Measurements from ENCODE around the gene RGPD8. TPM values are rescaled to one million over a fixed set of nuclear protein-coding genes. Genes with fewer than 3 reads are reported as not detected.

Gene RGPD8
- total RNA-seq, 1 experiment from 2014 or later: 8.3 TPM

- CTCF ChIA-PET: no interaction called here
- no peak for DNase-seq (ENCODE audit: low spot score)
- POLR2A ChIA-PET: no interaction called here
- Mint-ChIP-seq H3K4me3 (no peak overlapping the region), H3K4me1 (no peaks in the 10 kb centered on the region), H3K9me3 (no peaks in the 10 kb centered on the region), H3K36me3 (no peaks in the 10 kb centered on the region), H3K27me3 (ENCODE audit: low read depth) (peaks cover 3% of the 10 kb centered on the region), H3K27ac (no peak overlapping the region)
- no peak for ATAC-seq
- TF ChIP-seq, protein P1, sequence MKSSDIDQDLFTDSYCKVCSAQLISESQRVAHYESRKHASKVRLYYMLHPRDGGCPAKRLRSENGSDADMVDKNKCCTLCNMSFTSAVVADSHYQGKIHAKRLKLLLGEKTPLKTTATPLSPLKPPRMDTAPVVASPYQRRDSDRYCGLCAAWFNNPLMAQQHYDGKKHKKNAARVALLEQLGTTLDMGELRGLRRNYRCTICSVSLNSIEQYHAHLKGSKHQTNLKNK (CRISPR knock-in tag; IDR thresholded peaks at IDR 0.05): no peak
- TF ChIP-seq USF2 (CRISPR knock-in tag; IDR thresholded peaks at IDR 0.05) (no peak), ZNF121 (CRISPR knock-in tag; IDR thresholded peaks at IDR 0.05) (no peak), ATF3 (CRISPR knock-in tag; conservative IDR thresholded peaks at IDR 0.05) (no peak), AFF4 (CRISPR knock-in tag; IDR thresholded peaks at IDR 0.05; ENCODE audit: borderline replicate concordance) (no peak), ZNF317 (CRISPR knock-in tag; IDR thresholded peaks at IDR 0.05; ENCODE audit: borderline replicate concordance, low read depth) (no peak), ZNF416 (CRISPR knock-in tag; IDR thresholded peaks at IDR 0.05) (no peak), JUN (CRISPR knock-in tag; IDR thresholded peaks at IDR 0.05) (no peak), RORB (CRISPR knock-in tag; IDR thresholded peaks at IDR 0.05) (no peak), RELA (CRISPR knock-in tag; IDR thresholded peaks at IDR 0.05; ENCODE audit: borderline replicate concordance) (no peak), ATF1 (CRISPR knock-in tag; IDR thresholded peaks at IDR 0.05) (no peak), JAZF1 (CRISPR knock-in tag; IDR thresholded peaks at IDR 0.05) (no peak), FOXP1 (CRISPR knock-in tag; IDR thresholded peaks at IDR 0.05; ENCODE audit: borderline replicate concordance) (no peak), USF1 (CRISPR knock-in tag; IDR thresholded peaks at IDR 0.05) (no peak)
- TF ChIP-seq, protein P2, sequence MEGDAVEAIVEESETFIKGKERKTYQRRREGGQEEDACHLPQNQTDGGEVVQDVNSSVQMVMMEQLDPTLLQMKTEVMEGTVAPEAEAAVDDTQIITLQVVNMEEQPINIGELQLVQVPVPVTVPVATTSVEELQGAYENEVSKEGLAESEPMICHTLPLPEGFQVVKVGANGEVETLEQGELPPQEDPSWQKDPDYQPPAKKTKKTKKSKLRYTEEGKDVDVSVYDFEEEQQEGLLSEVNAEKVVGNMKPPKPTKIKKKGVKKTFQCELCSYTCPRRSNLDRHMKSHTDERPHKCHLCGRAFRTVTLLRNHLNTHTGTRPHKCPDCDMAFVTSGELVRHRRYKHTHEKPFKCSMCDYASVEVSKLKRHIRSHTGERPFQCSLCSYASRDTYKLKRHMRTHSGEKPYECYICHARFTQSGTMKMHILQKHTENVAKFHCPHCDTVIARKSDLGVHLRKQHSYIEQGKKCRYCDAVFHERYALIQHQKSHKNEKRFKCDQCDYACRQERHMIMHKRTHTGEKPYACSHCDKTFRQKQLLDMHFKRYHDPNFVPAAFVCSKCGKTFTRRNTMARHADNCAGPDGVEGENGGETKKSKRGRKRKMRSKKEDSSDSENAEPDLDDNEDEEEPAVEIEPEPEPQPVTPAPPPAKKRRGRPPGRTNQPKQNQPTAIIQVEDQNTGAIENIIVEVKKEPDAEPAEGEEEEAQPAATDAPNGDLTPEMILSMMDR (IDR thresholded peaks at IDR 0.05): no peak
- TF ChIP-seq, protein P3, sequence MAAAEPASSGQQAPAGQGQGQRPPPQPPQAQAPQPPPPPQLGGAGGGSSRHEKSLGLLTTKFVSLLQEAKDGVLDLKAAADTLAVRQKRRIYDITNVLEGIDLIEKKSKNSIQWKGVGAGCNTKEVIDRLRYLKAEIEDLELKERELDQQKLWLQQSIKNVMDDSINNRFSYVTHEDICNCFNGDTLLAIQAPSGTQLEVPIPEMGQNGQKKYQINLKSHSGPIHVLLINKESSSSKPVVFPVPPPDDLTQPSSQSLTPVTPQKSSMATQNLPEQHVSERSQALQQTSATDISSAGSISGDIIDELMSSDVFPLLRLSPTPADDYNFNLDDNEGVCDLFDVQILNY (CRISPR knock-in tag; IDR thresholded peaks at IDR 0.05): no peak
- TF ChIP-seq, protein P4, sequence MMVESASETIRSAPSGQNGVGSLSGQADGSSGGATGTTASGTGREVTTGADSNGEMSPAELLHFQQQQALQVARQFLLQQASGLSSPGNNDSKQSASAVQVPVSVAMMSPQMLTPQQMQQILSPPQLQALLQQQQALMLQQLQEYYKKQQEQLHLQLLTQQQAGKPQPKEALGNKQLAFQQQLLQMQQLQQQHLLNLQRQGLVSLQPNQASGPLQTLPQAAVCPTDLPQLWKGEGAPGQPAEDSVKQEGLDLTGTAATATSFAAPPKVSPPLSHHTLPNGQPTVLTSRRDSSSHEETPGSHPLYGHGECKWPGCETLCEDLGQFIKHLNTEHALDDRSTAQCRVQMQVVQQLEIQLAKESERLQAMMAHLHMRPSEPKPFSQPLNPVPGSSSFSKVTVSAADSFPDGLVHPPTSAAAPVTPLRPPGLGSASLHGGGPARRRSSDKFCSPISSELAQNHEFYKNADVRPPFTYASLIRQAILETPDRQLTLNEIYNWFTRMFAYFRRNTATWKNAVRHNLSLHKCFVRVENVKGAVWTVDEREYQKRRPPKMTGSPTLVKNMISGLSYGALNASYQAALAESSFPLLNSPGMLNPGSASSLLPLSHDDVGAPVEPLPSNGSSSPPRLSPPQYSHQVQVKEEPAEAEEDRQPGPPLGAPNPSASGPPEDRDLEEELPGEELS (CRISPR knock-in tag; IDR thresholded peaks at IDR 0.05): no peak
- TF ChIP-seq, protein P5, sequence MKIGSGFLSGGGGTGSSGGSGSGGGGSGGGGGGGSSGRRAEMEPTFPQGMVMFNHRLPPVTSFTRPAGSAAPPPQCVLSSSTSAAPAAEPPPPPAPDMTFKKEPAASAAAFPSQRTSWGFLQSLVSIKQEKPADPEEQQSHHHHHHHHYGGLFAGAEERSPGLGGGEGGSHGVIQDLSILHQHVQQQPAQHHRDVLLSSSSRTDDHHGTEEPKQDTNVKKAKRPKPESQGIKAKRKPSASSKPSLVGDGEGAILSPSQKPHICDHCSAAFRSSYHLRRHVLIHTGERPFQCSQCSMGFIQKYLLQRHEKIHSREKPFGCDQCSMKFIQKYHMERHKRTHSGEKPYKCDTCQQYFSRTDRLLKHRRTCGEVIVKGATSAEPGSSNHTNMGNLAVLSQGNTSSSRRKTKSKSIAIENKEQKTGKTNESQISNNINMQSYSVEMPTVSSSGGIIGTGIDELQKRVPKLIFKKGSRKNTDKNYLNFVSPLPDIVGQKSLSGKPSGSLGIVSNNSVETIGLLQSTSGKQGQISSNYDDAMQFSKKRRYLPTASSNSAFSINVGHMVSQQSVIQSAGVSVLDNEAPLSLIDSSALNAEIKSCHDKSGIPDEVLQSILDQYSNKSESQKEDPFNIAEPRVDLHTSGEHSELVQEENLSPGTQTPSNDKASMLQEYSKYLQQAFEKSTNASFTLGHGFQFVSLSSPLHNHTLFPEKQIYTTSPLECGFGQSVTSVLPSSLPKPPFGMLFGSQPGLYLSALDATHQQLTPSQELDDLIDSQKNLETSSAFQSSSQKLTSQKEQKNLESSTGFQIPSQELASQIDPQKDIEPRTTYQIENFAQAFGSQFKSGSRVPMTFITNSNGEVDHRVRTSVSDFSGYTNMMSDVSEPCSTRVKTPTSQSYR (CRISPR knock-in tag; IDR thresholded peaks at IDR 0.05): no peak
- TF ChIP-seq, protein P6, sequence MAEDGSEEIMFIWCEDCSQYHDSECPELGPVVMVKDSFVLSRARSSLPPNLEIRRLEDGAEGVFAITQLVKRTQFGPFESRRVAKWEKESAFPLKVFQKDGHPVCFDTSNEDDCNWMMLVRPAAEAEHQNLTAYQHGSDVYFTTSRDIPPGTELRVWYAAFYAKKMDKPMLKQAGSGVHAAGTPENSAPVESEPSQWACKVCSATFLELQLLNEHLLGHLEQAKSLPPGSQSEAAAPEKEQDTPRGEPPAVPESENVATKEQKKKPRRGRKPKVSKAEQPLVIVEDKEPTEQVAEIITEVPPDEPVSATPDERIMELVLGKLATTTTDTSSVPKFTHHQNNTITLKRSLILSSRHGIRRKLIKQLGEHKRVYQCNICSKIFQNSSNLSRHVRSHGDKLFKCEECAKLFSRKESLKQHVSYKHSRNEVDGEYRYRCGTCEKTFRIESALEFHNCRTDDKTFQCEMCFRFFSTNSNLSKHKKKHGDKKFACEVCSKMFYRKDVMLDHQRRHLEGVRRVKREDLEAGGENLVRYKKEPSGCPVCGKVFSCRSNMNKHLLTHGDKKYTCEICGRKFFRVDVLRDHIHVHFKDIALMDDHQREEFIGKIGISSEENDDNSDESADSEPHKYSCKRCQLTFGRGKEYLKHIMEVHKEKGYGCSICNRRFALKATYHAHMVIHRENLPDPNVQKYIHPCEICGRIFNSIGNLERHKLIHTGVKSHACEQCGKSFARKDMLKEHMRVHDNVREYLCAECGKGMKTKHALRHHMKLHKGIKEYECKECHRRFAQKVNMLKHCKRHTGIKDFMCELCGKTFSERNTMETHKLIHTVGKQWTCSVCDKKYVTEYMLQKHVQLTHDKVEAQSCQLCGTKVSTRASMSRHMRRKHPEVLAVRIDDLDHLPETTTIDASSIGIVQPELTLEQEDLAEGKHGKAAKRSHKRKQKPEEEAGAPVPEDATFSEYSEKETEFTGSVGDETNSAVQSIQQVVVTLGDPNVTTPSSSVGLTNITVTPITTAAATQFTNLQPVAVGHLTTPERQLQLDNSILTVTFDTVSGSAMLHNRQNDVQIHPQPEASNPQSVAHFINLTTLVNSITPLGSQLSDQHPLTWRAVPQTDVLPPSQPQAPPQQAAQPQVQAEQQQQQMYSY (CRISPR knock-in tag; IDR thresholded peaks at IDR 0.05): no peak
Measured at GRCh38 chr2:112474844-112475486, 41.5 kb upstream of the RGPD8 start.

Measured in WTC11 (cell line).